PC-3 (cell line): ENCODE measurements around the gene TPM1. TPM values are rescaled to one million over a fixed set of nuclear protein-coding genes. Genes with fewer than 3 reads are reported as not detected.

ENCODE experiments used
- ATAC-seq: fragments of 200-7000 bp; cut with Tn5 transposase; 2 replicates; pipeline ENCODE4 v1.9.1; 2020; ENCODE audit warnings: mild to moderate bottlenecking, moderate library complexity
- BruUV-seq: library from RNA; stranded (reverse); fragments of 400-500 nt; replicated peaks from 2 replicates; lab custom pipeline; 2021; lab: Mats Ljungman, UMichigan
- CTCF ChIA-PET: fragments of 300-600 bp; sonication (Branson Sonifier 250); formaldehyde crosslinking; loops from one replicate; lab custom pipeline; 2022; ENCODE audit warnings: antibody characterized with exemption; lab: Charles Lee
- POLR2A ChIA-PET: fragments of 300-600 bp; sonication (Branson Sonifier 250); formaldehyde crosslinking; loops from one replicate; lab custom pipeline; 2022; ENCODE audit warnings: antibody characterized with exemption; ENCODE audit not compliant: unreplicated experiment; lab: Charles Lee
- DNase-seq: peaks from one replicate; pipeline ENCODE4 v3.0.0-alpha.2; 2015
- H2AFZ ChIP-seq: fragments of 300-600 bp; sonication (generic); 2 replicates; pipeline ENCODE4 v1.6.0; 2016; ENCODE audit warnings: antibody characterized with exemption, low read length
- H3F3A ChIP-seq: fragments of 300-600 bp; sonication (generic); one replicate; pipeline ENCODE4 v1.6.0; 2017; ENCODE audit warnings: antibody characterized with exemption, low read length, control low read depth, mild to moderate bottlenecking; ENCODE audit not compliant: unreplicated experiment
- H3K27ac ChIP-seq: fragments of 300-600 bp; sonication (generic); 2 replicates; pipeline ENCODE4 v1.5.1; 2016; ENCODE audit warnings: mild to moderate bottlenecking, low read length
- H3K27me3 ChIP-seq: fragments of 300-600 bp; sonication (generic); 2 replicates; pipeline ENCODE4 v1.6.1; 2016; ENCODE audit warnings: low read length, mixed read lengths
- H3K36me3 ChIP-seq: fragments of 300-600 bp; sonication (generic); 2 replicates; pipeline ENCODE4 v1.6.1; 2016; ENCODE audit warnings: low read depth, mixed run types, low read length, mixed read lengths
- H3K4me1 ChIP-seq: fragments of 300-600 bp; sonication (generic); 2 replicates; pipeline ENCODE4 v1.5.1; 2016; ENCODE audit warnings: low read length; ENCODE audit not compliant: insufficient read depth
- H3K4me2 ChIP-seq: fragments of 300-600 bp; sonication (generic); 2 replicates; pipeline ENCODE4 v1.6.0; 2016; ENCODE audit warnings: low read length
- H3K4me3 ChIP-seq: fragments of 300-600 bp; sonication (generic); 2 replicates; pipeline ENCODE4 v1.5.1; 2016; ENCODE audit warnings: mild to moderate bottlenecking, low read length, mixed read lengths
- H3K79me2 ChIP-seq: fragments of 300-600 bp; sonication (generic); 2 replicates; pipeline ENCODE4 v1.6.1; 2017; ENCODE audit warnings: low read length, mixed read lengths
- H3K9ac ChIP-seq: fragments of 300-600 bp; sonication (generic); 2 replicates; pipeline ENCODE4 v1.6.0; 2016; ENCODE audit warnings: mild to moderate bottlenecking, low read length
- H3K9me2 ChIP-seq: fragments of 300-600 bp; sonication (generic); replicated peaks from 2 replicates; pipeline ENCODE4 v1.6.1; 2016; ENCODE audit warnings: mixed run types, low read length, mixed read lengths
- H3K9me3 ChIP-seq: fragments of 300-600 bp; sonication (generic); 2 replicates; pipeline ENCODE4 v1.6.1; 2016; ENCODE audit warnings: low read length, mixed read lengths
- H4K20me1 ChIP-seq: fragments of 300-600 bp; sonication (generic); 2 replicates; pipeline ENCODE4 v1.6.1; 2016; ENCODE audit warnings: low read length, mixed read lengths
- CTCF ChIP-seq: fragments of 300-600 bp; sonication (generic); conservative IDR thresholded peaks from 2 replicates; pipeline ENCODE4 v1.5.1; 2017; ENCODE audit warnings: antibody characterized with exemption, low read depth, mild to moderate bottlenecking, low read length
- EZH2 ChIP-seq: fragments of 300-600 bp; sonication (generic); IDR thresholded peaks from one replicate; pipeline ENCODE4 v1.6.1; 2017; ENCODE audit warnings: antibody characterized with exemption, mild to moderate bottlenecking, low read length; ENCODE audit not compliant: unreplicated experiment
- EZH2phosphoT487 ChIP-seq: fragments of 300-600 bp; sonication (generic); IDR thresholded peaks from 2 replicates; pipeline ENCODE4 v1.6.1; 2018; ENCODE audit warnings: mild to moderate bottlenecking, antibody characterized with exemption, low read length, borderline replicate concordance
- intact Hi-C: fragments of 100-400 bp; cut with micrococcal nuclease; formaldehyde crosslinking; loops from 2 replicates; pipeline ENCODE4 v1.9.0; 2023
- total RNA-seq: library from RNA; depleted of rRNA; stranded (reverse); fragments of >200 nt; gene quantifications from 2 replicates; pipeline ENCODE4 v1.2.3, GENCODE V29; 2014; rRNA removed

The TPM1 gene
- total RNA-seq, 1 experiment from 2014 or later: 127 TPM

DNA sequence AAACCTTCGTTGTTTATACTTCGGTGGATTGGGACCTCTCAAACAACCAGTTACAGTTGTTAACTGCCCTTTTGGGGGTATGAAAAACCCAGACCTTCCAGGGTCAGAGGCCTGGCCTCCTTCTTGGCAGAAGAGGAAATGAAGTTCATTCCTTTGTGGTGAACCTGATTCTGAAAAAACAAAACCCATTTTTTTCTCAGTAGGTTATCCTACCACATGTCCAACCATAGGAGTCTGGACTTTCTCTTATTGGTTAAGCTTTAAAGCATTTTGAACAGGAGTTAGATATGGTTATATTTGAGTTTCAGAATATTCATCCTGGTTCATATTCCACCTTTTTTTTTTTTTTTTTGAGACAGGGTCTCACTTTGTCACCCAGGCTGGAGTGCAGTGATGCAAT lies 71.9 kb downstream of the TPM1 start:
- no peak for DNase-seq
- Histone ChIP-seq H2AFZ (no peak overlapping the region), H3K9ac (no peak overlapping the region), H4K20me1 (no peaks in the 10 kb centered on the region), H3K4me2 (no peak overlapping the region), H3K9me2 (no peaks in the 10 kb centered on the region), H3K36me3 (no peaks in the 10 kb centered on the region), H3K79me2 (no peaks in the 10 kb centered on the region), H3K9me3 (peaks cover 6% of the 10 kb centered on the region; the same call in 1 of the 2 replicates), H3K4me1 (no peaks in the 10 kb centered on the region), H3K27me3 (no peaks in the 10 kb centered on the region), H3K4me3 (no peak overlapping the region), H3F3A (no peaks in the 10 kb centered on the region), H3K27ac (no peak overlapping the region)
- intact Hi-C loops: no loop called here
- ChIA-PET CTCF (no interaction called here), POLR2A (no interaction called here)
- no peak for ATAC-seq
- no TSS peak for BruUV-seq
- TF ChIP-seq CTCF (no peak), EZH2 (no peak), EZH2phosphoT487 (no peak)

Other genes with a start within 250 kb of the TPM1 start
- 9.2 and 11.2 TPM in 2 replicates for gene LACTB, start 79.1 kb downstream of the TPM1 start, total RNA-seq
- gene RPS27L, start 114.7 kb downstream of the TPM1 start, total RNA-seq: 33.9 and 48.5 TPM in 2 replicates
- 6.2 and 8.5 TPM in 2 replicates for gene RAB8B, start 146.9 kb downstream of the TPM1 start, total RNA-seq
- 2.6 and 2.8 TPM in 2 replicates for gene APH1B, start 234.9 kb downstream of the TPM1 start, total RNA-seq